H1 (cell line): ENCODE data around the gene ZBTB40. TPM values are rescaled to one million over a fixed set of nuclear protein-coding genes. Genes with fewer than 3 reads are reported as not detected.

Experiments
- polyA plus RNA-seq, 7 experiments: library from polyadenylated mRNA; depleted of rRNA in 3 of 7; stranded (reverse) in 5 of 7; unstranded in 2 of 7; fragments of >200 nt in 5 of 7; fragments of 200-250 nt in 2 of 7; gene quantifications; 1 replicate in 5 of 7; 2 replicates in 1 of 7; 4 replicates in 1 of 7; pipeline versions ENCODE4 v1.2.1 to v1.2.3, GENCODE V29; 2011 to 2013; ENCODE audit warnings: missing spikeins in 2 of 7, mixed read lengths in 2 of 7
- total RNA-seq: library from RNA; stranded (reverse); fragmentation: NEBNext Ultra II Directional; extraction: Animal tissue kit (Norgen Biotek cat#: 25700); gene quantifications from 2 replicates; pipeline ENCODE4 v1.2.1, GENCODE V29; 2021
- TF ChIP-seq, protein P1 (sequence below): fragments of 300-600 bp; sonication (generic); IDR thresholded peaks from 2 replicates; pipeline ENCODE4 v1.7.1; 2012; ENCODE audit warnings: low read length, moderate library complexity, mild to moderate bottlenecking, inconsistent platforms; ENCODE audit not compliant: insufficient replicate concordance

Gene ZBTB40
- total and polyA plus RNA-seq, 2 of the 8 experiments (the other 6 are each of a cell fraction or from before 2014, with no cell fraction given): 3.1 to 19.3 TPM

DNA sequence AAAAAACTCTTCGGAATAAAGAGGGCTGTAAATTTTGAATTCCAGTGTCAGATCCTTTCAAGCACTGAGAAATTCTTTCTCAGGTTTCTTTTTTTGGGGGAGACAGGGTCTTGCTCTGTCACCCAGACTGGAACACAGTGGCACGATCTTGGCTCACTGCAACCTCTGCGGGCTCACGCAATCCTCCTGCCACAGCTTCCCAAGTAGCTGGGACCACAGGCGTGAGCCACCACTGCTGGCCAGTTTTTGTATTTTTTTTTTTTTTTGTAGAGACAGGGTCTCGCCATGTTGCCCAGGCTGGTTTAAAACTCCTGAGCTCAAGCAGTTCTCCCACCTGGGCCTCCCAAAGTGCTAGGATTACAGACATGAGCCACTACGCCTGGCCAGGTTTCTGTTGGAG lies 76.8 kb downstream of the ZBTB40 start (continued):
- TF ChIP-seq, protein P1, sequence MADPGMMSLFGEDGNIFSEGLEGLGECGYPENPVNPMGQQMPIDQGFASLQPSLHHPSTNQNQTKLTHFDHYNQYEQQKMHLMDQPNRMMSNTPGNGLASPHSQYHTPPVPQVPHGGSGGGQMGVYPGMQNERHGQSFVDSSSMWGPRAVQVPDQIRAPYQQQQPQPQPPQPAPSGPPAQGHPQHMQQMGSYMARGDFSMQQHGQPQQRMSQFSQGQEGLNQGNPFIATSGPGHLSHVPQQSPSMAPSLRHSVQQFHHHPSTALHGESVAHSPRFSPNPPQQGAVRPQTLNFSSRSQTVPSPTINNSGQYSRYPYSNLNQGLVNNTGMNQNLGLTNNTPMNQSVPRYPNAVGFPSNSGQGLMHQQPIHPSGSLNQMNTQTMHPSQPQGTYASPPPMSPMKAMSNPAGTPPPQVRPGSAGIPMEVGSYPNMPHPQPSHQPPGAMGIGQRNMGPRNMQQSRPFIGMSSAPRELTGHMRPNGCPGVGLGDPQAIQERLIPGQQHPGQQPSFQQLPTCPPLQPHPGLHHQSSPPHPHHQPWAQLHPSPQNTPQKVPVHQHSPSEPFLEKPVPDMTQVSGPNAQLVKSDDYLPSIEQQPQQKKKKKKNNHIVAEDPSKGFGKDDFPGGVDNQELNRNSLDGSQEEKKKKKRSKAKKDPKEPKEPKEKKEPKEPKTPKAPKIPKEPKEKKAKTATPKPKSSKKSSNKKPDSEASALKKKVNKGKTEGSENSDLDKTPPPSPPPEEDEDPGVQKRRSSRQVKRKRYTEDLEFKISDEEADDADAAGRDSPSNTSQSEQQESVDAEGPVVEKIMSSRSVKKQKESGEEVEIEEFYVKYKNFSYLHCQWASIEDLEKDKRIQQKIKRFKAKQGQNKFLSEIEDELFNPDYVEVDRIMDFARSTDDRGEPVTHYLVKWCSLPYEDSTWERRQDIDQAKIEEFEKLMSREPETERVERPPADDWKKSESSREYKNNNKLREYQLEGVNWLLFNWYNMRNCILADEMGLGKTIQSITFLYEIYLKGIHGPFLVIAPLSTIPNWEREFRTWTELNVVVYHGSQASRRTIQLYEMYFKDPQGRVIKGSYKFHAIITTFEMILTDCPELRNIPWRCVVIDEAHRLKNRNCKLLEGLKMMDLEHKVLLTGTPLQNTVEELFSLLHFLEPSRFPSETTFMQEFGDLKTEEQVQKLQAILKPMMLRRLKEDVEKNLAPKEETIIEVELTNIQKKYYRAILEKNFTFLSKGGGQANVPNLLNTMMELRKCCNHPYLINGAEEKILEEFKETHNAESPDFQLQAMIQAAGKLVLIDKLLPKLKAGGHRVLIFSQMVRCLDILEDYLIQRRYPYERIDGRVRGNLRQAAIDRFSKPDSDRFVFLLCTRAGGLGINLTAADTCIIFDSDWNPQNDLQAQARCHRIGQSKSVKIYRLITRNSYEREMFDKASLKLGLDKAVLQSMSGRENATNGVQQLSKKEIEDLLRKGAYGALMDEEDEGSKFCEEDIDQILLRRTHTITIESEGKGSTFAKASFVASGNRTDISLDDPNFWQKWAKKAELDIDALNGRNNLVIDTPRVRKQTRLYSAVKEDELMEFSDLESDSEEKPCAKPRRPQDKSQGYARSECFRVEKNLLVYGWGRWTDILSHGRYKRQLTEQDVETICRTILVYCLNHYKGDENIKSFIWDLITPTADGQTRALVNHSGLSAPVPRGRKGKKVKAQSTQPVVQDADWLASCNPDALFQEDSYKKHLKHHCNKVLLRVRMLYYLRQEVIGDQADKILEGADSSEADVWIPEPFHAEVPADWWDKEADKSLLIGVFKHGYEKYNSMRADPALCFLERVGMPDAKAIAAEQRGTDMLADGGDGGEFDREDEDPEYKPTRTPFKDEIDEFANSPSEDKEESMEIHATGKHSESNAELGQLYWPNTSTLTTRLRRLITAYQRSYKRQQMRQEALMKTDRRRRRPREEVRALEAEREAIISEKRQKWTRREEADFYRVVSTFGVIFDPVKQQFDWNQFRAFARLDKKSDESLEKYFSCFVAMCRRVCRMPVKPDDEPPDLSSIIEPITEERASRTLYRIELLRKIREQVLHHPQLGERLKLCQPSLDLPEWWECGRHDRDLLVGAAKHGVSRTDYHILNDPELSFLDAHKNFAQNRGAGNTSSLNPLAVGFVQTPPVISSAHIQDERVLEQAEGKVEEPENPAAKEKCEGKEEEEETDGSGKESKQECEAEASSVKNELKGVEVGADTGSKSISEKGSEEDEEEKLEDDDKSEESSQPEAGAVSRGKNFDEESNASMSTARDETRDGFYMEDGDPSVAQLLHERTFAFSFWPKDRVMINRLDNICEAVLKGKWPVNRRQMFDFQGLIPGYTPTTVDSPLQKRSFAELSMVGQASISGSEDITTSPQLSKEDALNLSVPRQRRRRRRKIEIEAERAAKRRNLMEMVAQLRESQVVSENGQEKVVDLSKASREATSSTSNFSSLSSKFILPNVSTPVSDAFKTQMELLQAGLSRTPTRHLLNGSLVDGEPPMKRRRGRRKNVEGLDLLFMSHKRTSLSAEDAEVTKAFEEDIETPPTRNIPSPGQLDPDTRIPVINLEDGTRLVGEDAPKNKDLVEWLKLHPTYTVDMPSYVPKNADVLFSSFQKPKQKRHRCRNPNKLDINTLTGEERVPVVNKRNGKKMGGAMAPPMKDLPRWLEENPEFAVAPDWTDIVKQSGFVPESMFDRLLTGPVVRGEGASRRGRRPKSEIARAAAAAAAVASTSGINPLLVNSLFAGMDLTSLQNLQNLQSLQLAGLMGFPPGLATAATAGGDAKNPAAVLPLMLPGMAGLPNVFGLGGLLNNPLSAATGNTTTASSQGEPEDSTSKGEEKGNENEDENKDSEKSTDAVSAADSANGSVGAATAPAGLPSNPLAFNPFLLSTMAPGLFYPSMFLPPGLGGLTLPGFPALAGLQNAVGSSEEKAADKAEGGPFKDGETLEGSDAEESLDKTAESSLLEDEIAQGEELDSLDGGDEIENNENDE: no peak
- TF ChIP-seq, all 59 proteins: peak for 0
